ENCODE data around the gene OR51A2.

The OR51A2 gene

GRCh38 chr11:4926608-4927007, 28.9 kb downstream of the OR51A2 start:
- no peak for TF ChIP-seq CTCF (conservative IDR thresholded peaks at IDR 0.05; ENCODE audit: low read depth)
- CTCF ChIA-PET = no interaction called here
- POLR2A ChIA-PET (ENCODE audit: low non-redundant PET) = no interaction called here
- DNase-seq (ENCODE audit: low spot score) = no peak
- H3K27ac ChIP-seq = no peak overlapping the region

GRCh38 chr11:4924239-4924638, 31.3 kb downstream of the OR51A2 start, which contains the start of gene OR51G1:
Gene OR51G1 (minus strand): TSS chr11:4924339. CDS start chr11:4924339, 0 bp downstream.
- no peak for TF ChIP-seq CTCF (conservative IDR thresholded peaks at IDR 0.05; ENCODE audit: low read depth)
- ChIA-PET CTCF (no interaction called here), POLR2A (ENCODE audit: low non-redundant PET) (no interaction called here)
- no peak for DNase-seq (ENCODE audit: low spot score)
- H3K27ac ChIP-seq = no peak within 1 kb of the TSS

- no peak for DNase-seq (ENCODE audit: low spot score)
- no peak for TF ChIP-seq CTCF (conservative IDR thresholded peaks at IDR 0.05; ENCODE audit: low read depth)
- ChIA-PET POLR2A (ENCODE audit: low non-redundant PET) (no interaction called here), CTCF (no interaction called here)
- H3K27ac ChIP-seq = no peak overlapping the region
Observed at GRCh38 chr11:4922304-4922703, 33.2 kb downstream of the OR51A2 start.

- no peak overlapping the region for H3K27ac ChIP-seq
- CTCF ChIA-PET = no interaction called here
- DNase-seq (ENCODE audit: low spot score) = no peak
- POLR2A ChIA-PET (ENCODE audit: low non-redundant PET) = no interaction called here
- TF ChIP-seq CTCF (conservative IDR thresholded peaks at IDR 0.05; ENCODE audit: low read depth) = no peak
Observed at GRCh38 chr11:4921796-4922195, 33.7 kb downstream of the OR51A2 start.

- CTCF ChIA-PET = interaction anchor here (0.6 to 0.7 kb wide), 2 partner anchors 26 to 95 kb away, joined by 3 read pairs; no protein-coding TSS in a partner anchor
- POLR2A ChIA-PET (ENCODE audit: low non-redundant PET) = no interaction called here
Observed at GRCh38 chr11:4919250-4919649, 36.3 kb downstream of the OR51A2 start, which contains the start of gene OR51G2. Gene OR51G2 (minus strand): TSS chr11:4919350. CDS start chr11:4915663, 3,687 bp downstream.

GRCh38 chr11:4916581-4916980, 38.9 kb downstream of the OR51A2 start:
- no peak for DNase-seq (ENCODE audit: low spot score)
- ChIA-PET CTCF (no interaction called here), POLR2A (ENCODE audit: low non-redundant PET) (no interaction called here)
- no peak overlapping the region for H3K27ac ChIP-seq
- TF ChIP-seq CTCF (conservative IDR thresholded peaks at IDR 0.05; ENCODE audit: low read depth) = no peak

More at GRCh38 chr11:4919250-4919649, 36.3 kb downstream of the OR51A2 start, which contains the start of gene OR51G2:
- TF ChIP-seq CTCF (conservative IDR thresholded peaks at IDR 0.05; ENCODE audit: low read depth) = no peak
- H3K27ac ChIP-seq = no peak within 1 kb of the TSS
- DNase-seq (ENCODE audit: low spot score) = no peak

Measured in RWPE1 (cell line).